ENCODE measurements around the gene GAB2.

DNA sequence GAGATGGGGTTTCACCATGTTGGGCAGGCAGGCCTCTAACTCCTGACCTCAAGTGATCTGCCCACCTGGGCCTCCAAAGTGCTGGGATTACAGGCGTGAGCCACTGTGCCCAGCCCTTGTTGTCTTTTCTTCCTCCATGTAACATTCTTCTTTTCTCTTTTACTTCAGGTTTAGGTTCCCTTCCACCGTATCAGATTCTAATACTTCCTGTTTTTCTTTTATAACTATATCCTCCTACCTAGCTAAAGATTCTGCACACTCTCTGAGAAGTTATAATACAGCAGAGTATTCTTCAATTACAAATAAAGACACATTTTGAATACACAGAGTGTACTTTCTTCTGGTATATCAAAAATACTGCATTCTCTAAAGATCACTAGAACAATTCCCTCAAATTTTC lies 33.2 kb upstream of the GAB2 start:
- no peak for TF ChIP-seq POLR2A (IDR thresholded peaks at IDR 0.05)
- TF ChIP-seq, protein P1, sequence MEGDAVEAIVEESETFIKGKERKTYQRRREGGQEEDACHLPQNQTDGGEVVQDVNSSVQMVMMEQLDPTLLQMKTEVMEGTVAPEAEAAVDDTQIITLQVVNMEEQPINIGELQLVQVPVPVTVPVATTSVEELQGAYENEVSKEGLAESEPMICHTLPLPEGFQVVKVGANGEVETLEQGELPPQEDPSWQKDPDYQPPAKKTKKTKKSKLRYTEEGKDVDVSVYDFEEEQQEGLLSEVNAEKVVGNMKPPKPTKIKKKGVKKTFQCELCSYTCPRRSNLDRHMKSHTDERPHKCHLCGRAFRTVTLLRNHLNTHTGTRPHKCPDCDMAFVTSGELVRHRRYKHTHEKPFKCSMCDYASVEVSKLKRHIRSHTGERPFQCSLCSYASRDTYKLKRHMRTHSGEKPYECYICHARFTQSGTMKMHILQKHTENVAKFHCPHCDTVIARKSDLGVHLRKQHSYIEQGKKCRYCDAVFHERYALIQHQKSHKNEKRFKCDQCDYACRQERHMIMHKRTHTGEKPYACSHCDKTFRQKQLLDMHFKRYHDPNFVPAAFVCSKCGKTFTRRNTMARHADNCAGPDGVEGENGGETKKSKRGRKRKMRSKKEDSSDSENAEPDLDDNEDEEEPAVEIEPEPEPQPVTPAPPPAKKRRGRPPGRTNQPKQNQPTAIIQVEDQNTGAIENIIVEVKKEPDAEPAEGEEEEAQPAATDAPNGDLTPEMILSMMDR (IDR thresholded peaks at IDR 0.05), result no peak
